SK-N-MC (cell line): ENCODE results near the gene C10orf67.
"Not testable (repeated sequence)": the region's sequence is repeated elsewhere in the genome, so short reads cannot be mapped to it uniquely, and the experiment has no call there.

Experiments used
- EZH2 ChIP-seq: fragments of 200-600 bp; sonication (generic); IDR thresholded peaks from one replicate; pipeline ENCODE4 v1.6.1; 2017; ENCODE audit warnings: antibody characterized with exemption
- POLR2AphosphoS5 ChIP-seq: IDR thresholded peaks from 2 replicates; pipeline ENCODE4 v1.6.1; 2012; ENCODE audit warnings: mild to moderate bottlenecking, low read depth, low read length, borderline replicate concordance

- TF ChIP-seq POLR2AphosphoS5, EZH2: not testable (repeated sequence)
These were observed 42.9 kb upstream of the C10orf67 start for GRCh38 chr10:23387516-23387915.
